LNCaP clone FGC (cell line): ENCODE measurements around the gene UGT1A3.

ENCODE experiments used
- DNase-seq: peaks from one replicate; pipeline ENCODE4 v3.0.0-alpha.2; 2011; ENCODE audit warnings: low read depth
- H3K4me3 ChIP-seq: 2 replicates; pipeline ENCODE4 v1.5.1; 2011; ENCODE audit warnings: mild to moderate bottlenecking, low read depth, low read length, control low read depth
- CTCF ChIP-seq: IDR thresholded peaks from 2 replicates; pipeline ENCODE4 v1.5.1; 2012; ENCODE audit warnings: mild to moderate bottlenecking; ENCODE audit not compliant: control insufficient read depth, insufficient read depth; ENCODE audit errors: extremely low read depth

UGT1A3 gene

GRCh38 chr2:233816334-233816733 lies 87.5 kb downstream of the UGT1A3 start:
- TF ChIP-seq CTCF = no peak
- H3K4me3 ChIP-seq = no peak overlapping the region
- DNase-seq = no peak

GRCh38 chr2:233816771-233817170 lies 87.9 kb downstream of the UGT1A3 start:
- no peak for TF ChIP-seq CTCF
- no peak overlapping the region for H3K4me3 ChIP-seq
- no peak for DNase-seq

- DNase-seq = no peak
- no peak for TF ChIP-seq CTCF
- no peak overlapping the region for H3K4me3 ChIP-seq
Measured at GRCh38 chr2:233817361-233817911, 88.6 kb downstream of the UGT1A3 start.

GRCh38 chr2:233817995-233818638 lies 89.3 kb downstream of the UGT1A3 start:
- H3K4me3 ChIP-seq = no peak overlapping the region
- no peak for TF ChIP-seq CTCF
- no peak for DNase-seq

- no peak for DNase-seq
- H3K4me3 ChIP-seq = no peak overlapping the region
- no peak for TF ChIP-seq CTCF
Measured at GRCh38 chr2:233818639-233819621, 90.1 kb downstream of the UGT1A3 start.

- no peak for TF ChIP-seq CTCF
Measured at GRCh38 chr2:233819884-233820773, 91.3 kb downstream of the UGT1A3 start.

More at GRCh38 chr2:233819884-233820773, 91.3 kb downstream of the UGT1A3 start:
- DNase-seq = no peak
- no peak overlapping the region for H3K4me3 ChIP-seq
